CD4-positive, alpha-beta T cell treated with Interleukin-21 for 1 hour (primary cell): ENCODE results near the gene APBB2.
"Not testable (repeated sequence)": the region's sequence is repeated elsewhere in the genome, so short reads cannot be mapped to it uniquely, and the experiment has no call there.

Source experiments
- DNase-seq: peaks from one replicate; pipeline ENCODE4 v3.0.0-alpha.2; 2020

Gene APBB2

GRCh38 chr4:41052287-41052686 is 162.1 kb downstream of the APBB2 start:
- no peak for DNase-seq

DNA sequence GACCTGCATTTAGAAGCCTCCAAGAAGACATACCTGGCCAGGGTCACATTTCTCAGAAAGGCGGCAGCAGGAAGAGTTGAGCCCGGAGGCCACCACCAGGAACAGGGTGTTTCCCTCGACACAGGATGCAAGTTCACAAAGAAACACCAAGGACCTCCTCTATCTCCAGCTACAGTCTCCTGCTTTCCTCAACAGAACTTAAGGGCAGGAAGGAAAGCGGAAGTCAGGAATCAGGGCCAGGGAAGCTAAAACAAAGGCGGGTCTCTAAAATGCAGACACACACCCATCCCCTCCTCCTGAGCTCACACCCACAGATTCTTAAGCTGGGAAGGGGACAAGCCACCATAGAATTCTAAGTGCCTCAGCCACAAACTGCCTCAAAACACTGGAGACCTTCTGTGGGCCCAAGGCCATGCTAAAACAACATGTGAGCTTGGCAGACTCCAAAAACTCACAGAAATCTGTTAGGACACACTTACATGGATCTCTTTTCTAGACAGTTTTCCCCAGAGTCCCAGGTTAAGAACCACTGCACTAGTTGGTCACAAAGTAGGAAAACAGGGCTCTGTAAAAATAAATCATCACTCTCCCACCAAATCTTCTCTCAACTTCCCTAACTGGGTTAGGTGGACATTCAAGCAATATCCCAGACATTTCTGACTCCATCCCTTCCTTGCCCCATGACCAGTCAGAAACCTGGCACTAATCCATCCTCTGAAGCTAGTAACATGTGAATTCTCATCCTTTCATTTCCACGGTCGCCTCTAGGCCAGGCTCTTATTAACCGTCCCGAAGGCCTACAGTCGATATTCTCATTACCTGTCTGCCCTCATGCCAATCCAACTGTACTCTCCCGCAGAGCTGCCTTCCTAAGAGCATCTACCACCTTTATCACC is 163.2 kb downstream of the APBB2 start:
- no peak for DNase-seq

DNA sequence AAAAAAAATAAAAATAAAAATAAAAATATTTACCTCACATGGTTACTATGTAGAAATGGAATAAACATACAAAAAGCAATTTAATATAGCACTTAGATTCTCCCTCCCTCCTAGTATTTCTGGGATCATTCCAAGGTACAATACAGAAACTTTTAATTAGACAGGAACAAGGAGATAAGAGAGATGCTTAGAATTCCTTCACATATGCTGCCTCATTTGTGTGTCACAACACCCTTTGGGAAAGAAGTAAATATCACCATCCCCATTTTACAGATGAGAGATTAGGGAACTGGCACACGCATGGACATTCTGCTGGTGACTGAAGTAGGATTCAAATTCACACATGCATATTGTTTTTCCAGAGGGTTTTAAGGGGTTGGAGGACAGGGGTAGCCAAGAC is 164.2 kb downstream of the APBB2 start:
- no peak for DNase-seq

DNA sequence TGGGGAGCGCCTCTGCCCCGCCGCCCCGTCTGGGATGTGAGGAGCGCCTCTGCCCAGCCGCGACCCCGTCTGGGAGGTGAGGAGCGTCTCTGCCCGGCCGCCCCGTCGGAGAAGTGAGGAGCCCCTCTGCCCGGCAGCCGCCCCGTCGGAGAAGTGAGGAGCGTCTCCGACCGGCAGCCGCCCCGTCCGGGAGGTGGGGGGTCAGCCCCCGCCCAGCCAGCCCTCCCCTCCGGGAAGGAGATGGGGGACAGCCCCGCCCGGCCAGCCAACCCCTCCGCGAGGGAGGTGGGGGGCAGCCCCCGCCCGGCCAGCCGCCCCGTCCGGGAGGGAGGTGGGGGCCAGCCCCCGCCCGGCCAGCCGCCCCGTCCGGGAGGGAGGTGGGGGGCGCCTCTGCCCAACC is 165.2 kb downstream of the APBB2 start:
- not testable (repeated sequence) for DNase-seq

GRCh38 chr4:41044791-41045190 is 169.6 kb downstream of the APBB2 start:
- DNase-seq: no peak

- DNase-seq: no peak
Measured at GRCh38 chr4:41044165-41044564, 170.2 kb downstream of the APBB2 start.

- no peak for DNase-seq
Measured at GRCh38 chr4:41043465-41043864, 170.9 kb downstream of the APBB2 start.

DNA sequence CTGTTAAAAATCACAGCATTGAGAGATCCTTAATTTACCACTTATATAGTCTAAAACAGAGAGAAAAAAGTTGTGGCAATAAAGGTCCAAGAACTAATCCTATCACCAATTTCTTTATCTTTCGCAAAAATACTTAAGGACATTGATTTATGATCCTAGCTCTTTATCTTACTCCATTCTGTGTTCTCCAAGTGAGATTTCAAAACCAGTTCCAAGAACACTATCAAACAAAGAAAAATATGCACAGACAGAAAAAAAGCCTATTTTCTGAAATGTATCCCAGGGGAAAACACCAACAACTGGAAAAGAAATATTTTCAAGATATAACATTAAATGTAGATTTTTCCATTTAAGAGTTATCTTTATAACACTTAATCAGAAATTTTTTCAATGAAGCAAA is 172.8 kb downstream of the APBB2 start:
- DNase-seq: no peak

DNA sequence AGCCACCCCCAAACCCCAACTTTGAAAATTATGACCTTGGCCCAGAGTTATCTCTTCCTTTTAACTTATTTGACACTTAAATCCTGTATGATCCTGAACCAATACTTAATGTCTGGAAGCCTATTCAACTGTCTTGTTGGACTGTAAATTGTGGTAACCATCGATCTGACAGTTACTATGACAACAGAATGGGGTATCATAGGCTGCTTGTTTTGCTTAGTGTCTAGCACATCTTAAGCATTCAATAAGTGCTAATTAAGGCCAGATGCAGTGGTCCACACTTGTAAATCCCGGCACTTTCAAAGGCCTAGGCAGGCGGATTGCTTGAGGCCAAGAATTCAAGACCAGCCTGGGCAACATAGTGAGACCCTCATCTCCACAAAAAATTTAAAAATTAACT is 175.0 kb downstream of the APBB2 start:
- DNase-seq: no peak

- no peak for DNase-seq
Measured at GRCh38 chr4:41038304-41038703, 176.0 kb downstream of the APBB2 start.

- no peak for DNase-seq
Measured at GRCh38 chr4:41029098-41029497, 185.2 kb downstream of the APBB2 start.

- no peak for DNase-seq
Measured at GRCh38 chr4:41028392-41029076, 185.8 kb downstream of the APBB2 start.

GRCh38 chr4:41026971-41027370 is 187.4 kb downstream of the APBB2 start:
- no peak for DNase-seq

GRCh38 chr4:41025824-41026223 is 188.5 kb downstream of the APBB2 start:
- DNase-seq: no peak

DNA sequence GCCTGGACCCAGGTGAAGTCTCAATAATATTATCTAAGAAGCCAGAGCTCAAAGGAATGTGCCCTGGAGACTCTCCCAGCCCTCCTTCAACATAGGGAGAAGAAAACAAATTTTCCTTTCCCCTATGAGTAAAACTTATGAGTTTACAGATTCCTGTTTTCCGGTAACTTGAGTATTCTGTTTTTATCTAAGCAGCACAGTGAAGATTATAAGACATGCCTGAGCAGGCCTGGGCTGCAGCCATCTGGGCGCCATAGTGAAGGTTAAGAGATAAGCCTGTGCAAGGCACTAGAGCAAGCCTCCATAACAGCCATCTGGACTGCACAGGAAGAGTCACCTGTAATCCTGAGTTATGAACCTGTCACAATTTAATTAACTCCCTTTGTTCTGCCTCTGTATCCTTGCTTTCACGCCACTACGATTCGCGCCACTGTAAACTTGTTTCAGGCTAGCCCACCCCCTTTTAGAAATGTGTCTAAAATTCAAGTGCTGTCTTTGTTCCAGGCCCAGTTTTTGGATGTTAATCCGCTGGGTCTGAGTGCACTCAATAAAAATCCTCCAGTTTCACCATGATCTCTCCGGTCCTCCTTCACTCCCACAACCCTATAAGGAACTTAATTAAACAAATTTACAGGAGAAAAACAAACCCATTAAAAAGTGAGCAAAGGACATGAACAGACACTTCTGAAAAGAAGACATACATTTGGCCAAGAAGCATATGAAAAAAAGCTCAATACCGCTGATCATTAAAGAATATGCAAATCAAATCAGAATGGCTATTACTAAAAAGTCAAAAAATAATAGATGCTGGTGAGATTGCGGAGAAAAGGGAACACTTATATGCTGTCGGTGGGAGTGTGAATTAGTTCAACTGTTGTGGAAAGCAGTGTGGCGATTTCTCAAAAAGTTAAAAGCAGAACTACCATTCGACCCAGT is 189.5 kb downstream of the APBB2 start:
- DNase-seq: no peak

GRCh38 chr4:41022116-41022515 is 192.2 kb downstream of the APBB2 start:
- DNase-seq: no peak

DNA sequence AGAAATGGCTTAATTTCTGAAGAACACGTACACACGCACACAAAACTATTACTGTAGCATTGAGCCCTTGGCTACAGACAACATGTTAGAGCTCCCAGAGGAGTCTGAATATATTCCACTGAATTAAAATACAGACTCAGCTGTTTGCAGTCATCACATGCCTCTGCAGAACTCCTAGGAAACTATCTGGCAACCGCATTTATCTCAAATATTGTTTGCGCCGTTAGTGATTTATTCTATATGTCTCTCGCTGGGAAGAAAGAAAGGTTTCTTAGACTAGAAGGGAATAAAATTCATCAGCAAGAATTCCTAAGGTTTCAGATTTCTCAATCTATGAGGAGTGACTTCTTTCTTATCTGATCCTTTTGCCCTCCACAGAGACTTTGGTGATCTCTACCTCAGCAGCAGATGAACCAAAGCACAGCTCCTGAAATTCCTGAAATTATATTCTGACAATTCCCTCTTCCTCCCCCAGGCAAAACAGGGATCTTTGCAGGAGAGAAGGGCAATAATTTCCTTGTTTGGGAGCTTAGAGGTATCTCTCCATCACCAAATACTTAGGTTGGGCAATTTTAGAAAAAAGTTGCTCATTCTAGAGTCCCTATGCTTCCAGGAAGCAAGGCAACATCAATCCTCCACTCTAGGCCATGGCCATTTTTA is 199.2 kb downstream of the APBB2 start:
- DNase-seq: no peak

DNA sequence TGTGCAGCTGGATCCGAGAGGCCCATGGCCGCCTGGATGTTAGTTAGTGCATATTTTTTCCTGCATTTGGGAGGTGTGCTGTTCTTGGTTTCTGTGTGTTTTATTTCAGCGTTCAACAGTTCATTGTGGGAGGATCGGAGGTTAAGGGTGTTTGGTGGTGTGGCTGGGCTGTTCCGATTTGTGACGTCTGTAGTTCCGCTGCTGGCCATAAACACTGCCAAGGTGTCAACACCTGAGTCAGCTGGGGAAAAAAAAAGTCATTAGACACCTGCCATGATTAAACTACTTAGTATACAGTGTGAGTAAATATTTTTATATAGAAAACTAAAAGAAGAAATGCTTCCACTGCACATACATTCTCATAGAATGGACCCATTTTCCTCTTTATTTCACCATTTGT is 200.2 kb downstream of the APBB2 start:
- DNase-seq: no peak

- DNase-seq: no peak
Measured at GRCh38 chr4:41013746-41014145, 200.6 kb downstream of the APBB2 start.

DNA sequence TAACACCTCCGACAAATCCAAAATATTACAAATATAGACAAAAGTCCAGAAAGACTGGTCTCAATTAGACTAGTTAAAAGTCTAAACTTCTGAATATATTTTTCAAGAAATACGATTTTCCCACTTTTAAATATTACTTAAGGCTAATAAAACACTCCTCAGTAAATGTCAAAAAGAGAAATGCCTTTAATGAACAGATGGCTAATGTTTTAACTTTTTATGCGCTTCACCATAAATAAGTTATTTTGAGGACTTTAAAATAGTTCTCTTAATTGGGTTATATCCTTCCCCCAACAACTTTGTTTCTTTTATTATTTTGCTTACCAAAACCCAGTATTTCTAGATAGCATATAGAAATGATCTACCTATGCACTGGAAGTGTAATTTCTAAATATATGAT is 201.4 kb downstream of the APBB2 start:
- no peak for DNase-seq

DNA sequence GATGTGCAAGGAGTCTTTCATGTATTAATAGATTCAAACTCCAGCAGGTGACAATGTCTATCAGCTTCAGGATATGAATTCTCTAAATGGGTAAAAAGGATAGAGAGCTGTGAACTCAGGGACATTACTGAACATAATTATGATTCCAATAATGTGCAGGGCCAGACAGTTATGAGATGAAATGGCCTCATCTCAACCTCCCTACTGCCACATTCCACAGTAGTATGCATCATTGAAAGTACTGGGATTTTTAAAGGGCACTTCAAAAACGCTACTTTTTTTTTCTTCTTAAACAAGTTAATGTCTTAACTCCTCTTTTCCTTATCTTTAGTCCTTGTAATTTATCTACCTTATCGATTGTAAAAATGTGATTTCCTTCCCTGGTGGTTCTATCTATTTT is 202.0 kb downstream of the APBB2 start:
- no peak for DNase-seq

DNA sequence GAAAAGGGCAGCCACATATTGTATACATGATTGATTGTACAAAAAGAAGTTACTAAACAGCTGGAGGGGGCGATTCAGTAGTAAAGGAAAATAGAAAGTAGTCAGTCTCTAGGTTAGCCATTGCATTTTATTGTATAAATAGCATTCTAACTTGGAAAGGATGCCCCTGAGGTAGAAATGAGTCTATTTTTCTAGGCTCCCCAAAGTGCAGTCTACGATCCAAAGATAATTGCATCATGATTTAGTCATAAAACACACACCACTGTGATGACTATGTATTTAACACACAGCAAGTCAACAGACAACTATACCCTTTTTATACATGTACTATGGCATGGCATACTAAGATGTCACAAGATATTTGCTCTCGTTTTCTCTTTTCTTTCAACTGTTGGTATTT is 204.9 kb downstream of the APBB2 start:
- no peak for DNase-seq

DNA sequence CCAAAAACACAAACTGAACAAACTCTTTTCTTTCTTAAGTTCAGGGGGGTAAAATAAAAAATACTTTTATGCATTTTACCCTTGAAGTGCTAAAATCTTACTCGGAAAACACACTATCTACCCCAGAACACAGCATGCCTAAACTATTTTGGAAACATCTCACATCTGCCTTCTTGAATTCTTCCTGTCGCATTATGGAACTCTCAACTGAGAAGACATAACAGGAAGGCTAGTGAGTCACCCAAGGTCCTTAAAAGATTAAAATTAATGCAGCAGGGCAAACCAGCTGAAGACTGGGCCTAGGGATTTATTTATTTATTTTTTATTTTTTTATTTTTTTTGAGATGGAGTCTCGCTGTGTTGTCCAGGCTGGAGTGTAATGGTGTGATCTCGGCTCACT is 208.2 kb downstream of the APBB2 start:
- no peak for DNase-seq
